GM19193 (cell line): ENCODE results near the gene SLX1B.
"Not testable (repeated sequence)": the region's sequence is repeated elsewhere in the genome, so short reads cannot be mapped to it uniquely, and the experiment has no call there.

Experiments
- POLR2A ChIP-seq: IDR thresholded peaks from 4 replicates; pipeline ENCODE4 v1.6.1; 2011; ENCODE audit not compliant: insufficient read depth, insufficient read length; ENCODE audit errors: extremely low read depth

The SLX1B gene

DNA sequence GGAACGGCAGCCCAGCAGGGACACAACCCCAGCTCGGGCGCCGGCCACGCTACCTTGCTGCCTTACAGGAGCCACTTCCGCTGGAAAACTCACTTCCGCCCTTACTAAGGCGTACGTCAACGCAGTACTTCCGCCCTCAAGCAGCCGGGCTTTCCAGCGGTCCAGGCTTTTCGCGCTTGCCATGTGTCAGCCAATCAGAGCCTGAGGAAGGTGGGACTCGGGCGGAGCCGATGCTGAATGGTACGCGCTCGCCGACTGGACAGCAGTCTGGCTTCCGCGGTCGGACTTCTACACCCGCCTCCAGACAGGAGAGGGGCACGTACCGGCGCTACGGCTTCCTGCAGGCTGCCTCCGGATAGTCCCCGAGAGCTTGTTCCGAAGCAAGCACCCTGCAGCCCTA is at the start of gene SLX1B, which contains the start of gene BOLA2:
Gene SLX1B (plus strand): TSS at position 265 of the 400 bp plus-strand sequence.
Gene BOLA2 (minus strand): TSS at position 83 of the 400 bp plus-strand sequence. CDS start 98 bp downstream, outside the sequence.
- TF ChIP-seq POLR2A: not testable (repeated sequence)

DNA sequence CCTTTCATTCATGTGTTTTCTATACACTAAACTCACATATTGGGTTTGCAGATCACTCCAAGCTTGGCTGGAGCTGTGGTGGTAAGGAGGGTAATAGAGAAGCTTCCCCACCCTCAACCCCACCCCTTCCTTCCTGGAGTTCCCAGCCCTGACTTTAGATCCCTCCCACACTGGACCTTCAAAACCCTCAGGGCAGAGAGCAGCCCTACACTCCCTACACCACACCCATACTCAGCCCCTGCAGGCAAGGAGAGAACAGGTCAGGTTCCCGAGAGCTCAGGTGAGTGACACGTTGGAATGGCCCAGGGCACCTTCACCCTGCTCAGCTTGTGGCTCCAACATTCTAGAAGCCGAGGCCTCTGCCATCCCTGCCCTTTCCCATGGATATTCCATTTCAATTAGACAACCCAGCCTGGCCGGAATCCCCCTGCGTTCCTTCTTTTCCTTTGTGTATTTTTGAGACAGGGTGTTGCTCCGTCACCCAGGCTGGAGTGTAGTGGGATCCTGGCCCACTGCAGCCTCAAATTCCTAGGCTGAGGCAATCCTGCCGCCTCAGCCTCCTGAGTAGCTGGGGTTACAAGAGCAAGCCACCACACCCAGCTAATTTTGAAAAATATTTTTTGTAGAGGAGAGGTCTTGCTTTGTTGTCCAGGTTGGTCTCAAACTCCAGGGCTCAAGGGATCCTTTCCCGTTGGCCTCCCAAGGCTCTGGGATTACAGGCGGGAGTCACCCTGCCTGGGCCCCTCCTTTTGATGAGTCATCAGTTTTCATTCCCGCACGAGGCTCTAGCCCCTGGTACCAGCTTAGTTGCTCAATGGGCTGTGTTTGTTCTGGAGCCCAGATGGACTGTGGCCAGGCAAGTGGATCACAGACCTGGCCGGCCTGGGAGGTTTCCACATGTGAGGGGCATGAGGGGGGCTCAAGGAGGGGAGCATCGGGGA is 5.6 kb downstream of the SLX1B start, which contains the start of gene SULT1A4:
Gene SULT1A4 (plus strand): TSS at position 208 of the 941 bp plus-strand sequence. CDS start 1,473 bp downstream, outside the sequence.
- TF ChIP-seq POLR2A: not testable (repeated sequence)

DNA sequence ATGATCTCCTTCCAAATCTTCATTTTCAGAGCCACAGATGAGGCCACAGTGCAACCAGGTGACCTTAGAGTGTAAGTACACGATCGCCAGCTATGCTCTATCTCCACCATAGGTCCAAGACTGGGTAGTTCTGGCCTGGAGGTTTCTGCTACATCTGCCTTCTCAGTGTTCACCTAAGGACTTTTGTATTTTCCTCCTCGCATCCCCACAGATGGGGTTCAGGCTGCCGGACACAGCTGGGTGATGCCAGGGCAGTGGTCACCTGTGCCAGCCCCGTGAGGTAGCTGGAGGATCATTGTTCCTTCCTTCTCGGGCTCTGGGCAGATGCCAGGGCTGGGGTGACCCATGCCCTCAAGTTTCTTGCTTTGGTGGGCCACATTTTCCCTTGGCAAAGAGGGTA is 52.0 kb downstream of the SLX1B start, which contains the start of gene NPIPB12:
Gene NPIPB12 (minus strand): TSS at position 101 of the 400 bp plus-strand sequence.
- not testable (repeated sequence) for TF ChIP-seq POLR2A
